ENCODE measurements around the gene SPATA32. TPM values are rescaled to one million over a fixed set of nuclear protein-coding genes. Genes with fewer than 3 reads are reported as not detected.
A peak's percentile ranks its signal among the peaks of the same experiment; 100 is the strongest.

SPATA32 gene
- total and polyA plus RNA-seq, 2 donors from 2014 or later: not detected

GRCh38 chr17:45296833-45297124, 34.9 kb upstream of the SPATA32 start:
- H3K4me1 ChIP-seq (ENCODE audit: control insufficient read depth in 2 of 3, insufficient read depth in 2 of 3, low read depth in 1 of 3, low read length in 3 of 3): peaks cover 4 to 67% (median 53%) of the 10 kb centered on the region in 3 donors
- no peak for FAIRE-seq

GRCh38 chr17:45296003-45296832, 34.3 kb upstream of the SPATA32 start:
- Histone ChIP-seq H3K27ac (ENCODE audit: low read depth in 2 of 2, low read length in 2 of 2) (no peak overlapping the region), H3K27me3 (ENCODE audit: control insufficient read depth, insufficient read depth, low read length) (no peaks in the 10 kb centered on the region), H3K4me3 (ENCODE audit: low read length in 3 of 3) (no peak overlapping the region), H3K4me1 (ENCODE audit: control insufficient read depth in 2 of 3, insufficient read depth in 2 of 3, low read depth in 1 of 3, low read length in 3 of 3) (peaks cover 4 to 72% (median 55%) of the 10 kb centered on the region in 3 donors), H3K9ac (ENCODE audit: low read length in 3 of 3) (no peak overlapping the region), H3K9me3 (ENCODE audit: control insufficient read depth in 2 of 3, insufficient read depth in 1 of 3, low read length in 3 of 3) (no peaks in the 10 kb centered on the region), H3K36me3 (ENCODE audit: control insufficient read depth in 2 of 3, insufficient read depth in 3 of 3, low read length in 3 of 3) (no peaks in the 10 kb centered on the region)
- TF ChIP-seq CTCF (IDR thresholded peaks at IDR 0.05; ENCODE audit: borderline replicate concordance, extremely low read depth, insufficient read depth): no peak
- FAIRE-seq (no peak), DNase-seq (peak in 1 of 5 donors; percentile 69)
- intact Hi-C loops (cut with DNase I): no loop called here

More at GRCh38 chr17:45296833-45297124, 34.9 kb upstream of the SPATA32 start:
- Histone ChIP-seq H3K9ac (ENCODE audit: low read length in 3 of 3) (no peak overlapping the region), H3K4me3 (ENCODE audit: low read length in 3 of 3) (no peak overlapping the region), H3K36me3 (ENCODE audit: control insufficient read depth in 2 of 3, insufficient read depth in 3 of 3, low read length in 3 of 3) (no peaks in the 10 kb centered on the region), H3K9me3 (ENCODE audit: control insufficient read depth in 2 of 3, insufficient read depth in 1 of 3, low read length in 3 of 3) (no peaks in the 10 kb centered on the region), H3K27me3 (ENCODE audit: control insufficient read depth, insufficient read depth, low read length) (no peaks in the 10 kb centered on the region), H3K27ac (ENCODE audit: low read depth in 2 of 2, low read length in 2 of 2) (no peak overlapping the region)
- no peak for DNase-seq
- intact Hi-C loops (cut with DNase I): no loop called here
- TF ChIP-seq CTCF (IDR thresholded peaks at IDR 0.05; ENCODE audit: borderline replicate concordance, extremely low read depth, insufficient read depth): no peak

- Histone ChIP-seq H3K27ac (ENCODE audit: low read depth in 2 of 2, low read length in 2 of 2) (peak overlapping the region; percentile 15 to 73), H3K9me3 (ENCODE audit: control insufficient read depth in 2 of 3, insufficient read depth in 1 of 3, low read length in 3 of 3) (no peaks in the 10 kb centered on the region), H3K27me3 (ENCODE audit: control insufficient read depth, insufficient read depth, low read length) (no peaks in the 10 kb centered on the region), H3K4me3 (ENCODE audit: low read length in 3 of 3) (no peak overlapping the region), H3K9ac (ENCODE audit: low read length in 3 of 3) (no peak overlapping the region), H3K36me3 (ENCODE audit: control insufficient read depth in 2 of 3, insufficient read depth in 3 of 3, low read length in 3 of 3) (peaks cover 0 to 7% (median 0%) of the 10 kb centered on the region in 3 donors), H3K4me1 (ENCODE audit: control insufficient read depth in 2 of 3, insufficient read depth in 2 of 3, low read depth in 1 of 3, low read length in 3 of 3) (peaks cover 4 to 81% (median 63%) of the 10 kb centered on the region in 3 donors)
- FAIRE-seq (no peak), DNase-seq (peak in 1 of 5 donors; percentile 41)
- intact Hi-C loops (cut with DNase I): no loop called here
- TF ChIP-seq CTCF (IDR thresholded peaks at IDR 0.05; ENCODE audit: borderline replicate concordance, extremely low read depth, insufficient read depth): no peak
Observed at GRCh38 chr17:45294506-45294905, 32.6 kb upstream of the SPATA32 start.
